T follicular helper cell (primary cell): Measurements from ENCODE around the gene TRMT6.

Experiments
- DNase-seq: peaks from one replicate; pipeline ENCODE4 v3.0.0-alpha.2; 2020; ENCODE audit warnings: low read depth
- total RNA-seq, 2 experiments: gene quantifications; one replicate each; lab custom pipeline; 2026; lab: John Stamatoyannopoulos, UW

The TRMT6 gene
- 37.6 to 85.6 reads per million in 2 experiments for total RNA-seq

- peak; percentile 92 for DNase-seq
Measured at GRCh38 chr20:5950271-5951031, at the start of gene TRMT6, which contains the start of gene MCM8. Gene TRMT6 (minus strand): TSS chr20:5950533. CDS start chr20:5950405, 128 bp downstream. Gene MCM8 (plus strand): TSS chr20:5950652. CDS start chr20:5952016, 1,364 bp downstream.

GRCh38 chr20:5999783-6000182 is 49.5 kb upstream of the TRMT6 start:
- DNase-seq: no peak

- no peak for DNase-seq
Measured at GRCh38 chr20:5996765-5997164, 46.4 kb upstream of the TRMT6 start.

GRCh38 chr20:5991623-5992441 is 41.5 kb upstream of the TRMT6 start:
- no peak for DNase-seq

- DNase-seq: no peak
Measured at GRCh38 chr20:5990946-5991345, 40.6 kb upstream of the TRMT6 start.

GRCh38 chr20:5989539-5989938 is 39.2 kb upstream of the TRMT6 start:
- DNase-seq: no peak

GRCh38 chr20:5987383-5987782 is 37.0 kb upstream of the TRMT6 start:
- no peak for DNase-seq

- no peak for DNase-seq
Measured at GRCh38 chr20:5980720-5981538, 30.6 kb upstream of the TRMT6 start.

GRCh38 chr20:5979801-5980200 is 29.5 kb upstream of the TRMT6 start:
- DNase-seq: no peak

GRCh38 chr20:5977975-5978374 is 27.6 kb upstream of the TRMT6 start:
- no peak for DNase-seq

- DNase-seq: no peak
Measured at GRCh38 chr20:5977223-5977622, 26.9 kb upstream of the TRMT6 start.

GRCh38 chr20:5975778-5976177 is 25.4 kb upstream of the TRMT6 start:
- DNase-seq: no peak

GRCh38 chr20:5974531-5974930 is 24.2 kb upstream of the TRMT6 start:
- DNase-seq: no peak

GRCh38 chr20:5973971-5974370 is 23.6 kb upstream of the TRMT6 start:
- no peak for DNase-seq

- no peak for DNase-seq
Measured at GRCh38 chr20:5973172-5973571, 22.8 kb upstream of the TRMT6 start.

GRCh38 chr20:5971203-5971602 is 20.9 kb upstream of the TRMT6 start:
- DNase-seq: no peak

- no peak for DNase-seq
Measured at GRCh38 chr20:5970381-5970780, 20.0 kb upstream of the TRMT6 start.

- DNase-seq: no peak
Measured at GRCh38 chr20:5969940-5970339, 19.6 kb upstream of the TRMT6 start.

- no peak for DNase-seq
Measured at GRCh38 chr20:5969348-5969935, 19.1 kb upstream of the TRMT6 start.

GRCh38 chr20:5968462-5968861 is 18.1 kb upstream of the TRMT6 start:
- no peak for DNase-seq

- DNase-seq: no peak
Measured at GRCh38 chr20:5967469-5967868, 17.1 kb upstream of the TRMT6 start.

- no peak for DNase-seq
Measured at GRCh38 chr20:5949943-5950270, 426 bp downstream of the TRMT6 start.
